OCI-LY7 (cell line): Measurements from ENCODE around the gene GEMIN2. TPM values are rescaled to one million over a fixed set of nuclear protein-coding genes. Genes with fewer than 3 reads are reported as not detected.
"Not testable (repeated sequence)": the region's sequence is repeated elsewhere in the genome, so short reads cannot be mapped to it uniquely, and the experiment has no call there.

ENCODE experiments used
- BruUV-seq: library from RNA; stranded (reverse); fragments of 400-500 nt; replicated peaks from 2 replicates; lab custom pipeline; 2021; lab: Mats Ljungman, UMichigan
- CTCF ChIA-PET: fragments of 300-600 bp; sonication (Branson Sonifier 250); formaldehyde crosslinking; loops from one replicate; lab custom pipeline; 2022; ENCODE audit warnings: antibody characterized with exemption; ENCODE audit not compliant: unreplicated experiment; lab: Charles Lee
- POLR2A ChIA-PET: fragments of 300-600 bp; sonication (Branson Sonifier 250); formaldehyde crosslinking; loops from one replicate; lab custom pipeline; 2022; ENCODE audit warnings: antibody characterized with exemption; lab: Charles Lee
- DNase-seq: peaks from one replicate; pipeline ENCODE4 v3.0.0-alpha.2; 2015; ENCODE audit warnings: low spot score
- H2AFZ ChIP-seq: fragments of 200-600 bp; sonication (generic), shearing (Covaris generic); 2 replicates; pipeline ENCODE4 v1.6.1; 2014; ENCODE audit warnings: mild to moderate bottlenecking, antibody characterized with exemption, low read length, moderate library complexity
- H3K27ac ChIP-seq: fragments of 200-600 bp; sonication (generic); 2 replicates; pipeline ENCODE4 v1.5.1; 2014; ENCODE audit warnings: mixed run types, low read depth, mild to moderate bottlenecking, moderate library complexity, low read length, inconsistent platforms; ENCODE audit not compliant: poor library complexity, severe bottlenecking
- H3K36me3 ChIP-seq: fragments of 200-600 bp; sonication (generic); 2 replicates; pipeline ENCODE4 v1.6.1; 2014; ENCODE audit warnings: mild to moderate bottlenecking, antibody characterized with exemption, low read length, moderate library complexity, mixed read lengths; ENCODE audit not compliant: insufficient read depth
- H3K4me1 ChIP-seq: fragments of 200-600 bp; sonication (generic); 2 replicates; pipeline ENCODE4 v1.5.1; 2014; ENCODE audit warnings: mild to moderate bottlenecking, low read length; ENCODE audit not compliant: insufficient read depth, poor library complexity, severe bottlenecking
- H3K4me2 ChIP-seq: fragments of 200-600 bp; sonication (generic); 2 replicates; pipeline ENCODE4 v1.6.1; 2014; ENCODE audit warnings: mild to moderate bottlenecking, low read length
- H3K4me3 ChIP-seq: fragments of 200-600 bp; sonication (generic); 2 replicates; pipeline ENCODE4 v1.5.1; 2014; ENCODE audit warnings: mild to moderate bottlenecking, low read depth, low read length; ENCODE audit not compliant: poor library complexity, severe bottlenecking
- H3K79me2 ChIP-seq: fragments of 200-600 bp; sonication (generic); 2 replicates; pipeline ENCODE4 v1.6.1; 2016; ENCODE audit warnings: low read depth, mild to moderate bottlenecking, low read length, moderate library complexity, mixed read lengths; ENCODE audit not compliant: insufficient read depth
- H3K9me2 ChIP-seq: fragments of 200-600 bp; sonication (generic); 2 replicates; pipeline ENCODE4 v1.6.1; 2016; ENCODE audit warnings: mild to moderate bottlenecking, low read length, mixed read lengths; ENCODE audit not compliant: insufficient read depth
- H3K9me3 ChIP-seq: fragments of 200-600 bp; sonication (generic); 2 replicates; pipeline ENCODE4 v1.6.1; 2014; ENCODE audit warnings: mild to moderate bottlenecking, mixed run types, low read length, mixed read lengths
- H4K20me1 ChIP-seq: fragments of 200-600 bp; sonication (generic); 2 replicates; pipeline ENCODE4 v1.6.1; 2014; ENCODE audit warnings: mild to moderate bottlenecking, antibody characterized with exemption, low read length, moderate library complexity, mixed read lengths; ENCODE audit not compliant: insufficient read depth
- EZH2phosphoT487 ChIP-seq: fragments of 200-600 bp; sonication (generic); IDR thresholded peaks from 2 replicates; pipeline ENCODE4 v1.6.1; 2018; ENCODE audit warnings: low read depth, borderline replicate concordance, mild to moderate bottlenecking, mixed run types, antibody characterized with exemption, low read length, moderate library complexity, mixed read lengths
- intact Hi-C: fragments of 100-400 bp; cut with micrococcal nuclease; formaldehyde crosslinking; loops from one replicate; pipeline ENCODE4 v1.10.0; 2022; ENCODE audit not compliant: unreplicated experiment
- total RNA-seq, 2 experiments: library from RNA; depleted of rRNA in 1 of 2; stranded (reverse); fragments of >200 nt in 1 of 2; shearing (Covaris generic) in 1 of 2; gene quantifications; 2 replicates each; pipeline ENCODE4 v1.2.3, GENCODE V29; 2014 to 2022
- TF ChIP-seq, protein P1 (sequence below): fragments of 200-600 bp; sonication (generic); conservative IDR thresholded peaks from 2 replicates; pipeline ENCODE4 v1.5.1; 2014; ENCODE audit warnings: mild to moderate bottlenecking, antibody characterized with exemption, low read length, moderate library complexity, mixed read lengths

GEMIN2 gene
- total RNA-seq, 2 experiments from 2014 or later, result 46.2 to 53.4 TPM

DNA sequence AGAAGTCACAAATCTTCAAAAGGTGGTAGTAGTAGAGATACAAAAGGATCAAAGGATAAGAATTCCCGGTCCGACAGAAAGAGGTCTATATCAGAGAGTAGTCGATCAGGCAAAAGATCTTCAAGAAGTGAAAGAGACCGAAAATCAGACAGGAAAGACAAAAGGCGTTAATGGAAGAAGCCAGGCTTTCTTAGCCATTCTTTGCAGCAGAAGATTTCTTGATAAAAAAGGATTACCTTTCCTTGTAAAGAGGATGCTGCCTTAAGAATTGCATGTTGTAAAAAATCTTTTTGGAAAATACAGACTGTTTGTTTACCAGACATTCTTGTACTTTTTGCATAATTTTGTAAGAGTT is 67.5 kb downstream of the GEMIN2 start:
- no TSS peak for BruUV-seq
- TF ChIP-seq EZH2phosphoT487, result no peak
- TF ChIP-seq, protein P1, sequence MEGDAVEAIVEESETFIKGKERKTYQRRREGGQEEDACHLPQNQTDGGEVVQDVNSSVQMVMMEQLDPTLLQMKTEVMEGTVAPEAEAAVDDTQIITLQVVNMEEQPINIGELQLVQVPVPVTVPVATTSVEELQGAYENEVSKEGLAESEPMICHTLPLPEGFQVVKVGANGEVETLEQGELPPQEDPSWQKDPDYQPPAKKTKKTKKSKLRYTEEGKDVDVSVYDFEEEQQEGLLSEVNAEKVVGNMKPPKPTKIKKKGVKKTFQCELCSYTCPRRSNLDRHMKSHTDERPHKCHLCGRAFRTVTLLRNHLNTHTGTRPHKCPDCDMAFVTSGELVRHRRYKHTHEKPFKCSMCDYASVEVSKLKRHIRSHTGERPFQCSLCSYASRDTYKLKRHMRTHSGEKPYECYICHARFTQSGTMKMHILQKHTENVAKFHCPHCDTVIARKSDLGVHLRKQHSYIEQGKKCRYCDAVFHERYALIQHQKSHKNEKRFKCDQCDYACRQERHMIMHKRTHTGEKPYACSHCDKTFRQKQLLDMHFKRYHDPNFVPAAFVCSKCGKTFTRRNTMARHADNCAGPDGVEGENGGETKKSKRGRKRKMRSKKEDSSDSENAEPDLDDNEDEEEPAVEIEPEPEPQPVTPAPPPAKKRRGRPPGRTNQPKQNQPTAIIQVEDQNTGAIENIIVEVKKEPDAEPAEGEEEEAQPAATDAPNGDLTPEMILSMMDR, result no peak
- Histone ChIP-seq H3K27ac (no peak overlapping the region), H3K4me1 (peaks cover 6% of the 10 kb centered on the region), H3K9me3 (no peaks in the 10 kb centered on the region), H3K36me3 (peaks cover 93% of the 10 kb centered on the region), H3K9me2 (no peaks in the 10 kb centered on the region), H3K4me3 (no peak overlapping the region), H4K20me1 (peaks cover 17% of the 10 kb centered on the region; the same call in 1 of the 2 replicates), H3K79me2 (peaks cover 41% of the 10 kb centered on the region), H2AFZ (no peak overlapping the region), H3K4me2 (no peak overlapping the region)
- intact Hi-C loops, result no loop called here
- CTCF ChIA-PET, result no interaction called here
- POLR2A ChIA-PET, result interaction anchor here (1.0 to 1.8 kb wide), 3 partner anchors 8 to 64 kb away, joined by 3 to 6 read pairs (median 4); no protein-coding TSS in a partner anchor
- DNase-seq, result no peak

DNA sequence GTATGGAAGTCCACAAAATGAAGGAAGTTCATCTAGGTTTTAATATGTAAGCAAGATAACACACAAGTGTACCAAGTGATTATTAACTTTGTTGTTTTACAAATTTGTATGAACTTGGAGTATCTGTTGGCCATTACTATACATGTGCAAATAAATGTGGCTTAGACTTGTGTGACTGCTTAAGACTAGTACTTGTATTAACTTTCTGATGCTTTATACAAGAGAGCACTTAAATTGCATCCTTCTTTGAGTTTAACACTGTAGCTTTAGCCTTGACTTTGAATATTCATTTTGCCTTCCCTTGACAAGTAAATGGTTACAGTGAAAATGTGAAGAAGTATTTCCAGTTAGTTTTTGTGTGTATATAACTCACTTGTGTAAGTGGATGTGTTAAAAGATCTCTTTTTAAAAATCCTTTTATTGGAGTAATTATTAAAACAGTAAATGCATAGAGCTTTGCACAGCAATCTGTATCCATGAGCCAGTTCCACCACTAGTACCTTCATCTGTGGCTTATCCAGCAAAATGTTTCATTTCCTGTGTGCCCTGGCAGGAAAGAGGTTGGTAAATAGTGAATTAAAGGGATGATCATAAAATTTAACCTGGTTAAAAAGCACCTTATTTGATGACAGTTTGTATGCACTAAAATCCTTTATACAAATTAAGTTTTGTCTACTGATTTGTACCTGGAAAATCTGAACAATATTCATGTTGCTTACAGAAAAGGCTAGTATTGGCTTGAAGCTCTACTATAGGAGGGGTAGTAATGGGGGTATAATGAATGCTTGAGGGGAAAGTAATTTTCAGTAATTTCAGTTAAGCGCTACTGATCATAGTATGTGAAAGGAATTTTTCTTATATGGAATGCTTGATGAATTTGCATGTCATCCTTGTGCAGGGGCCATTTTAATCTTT is 68.9 kb downstream of the GEMIN2 start:
- CTCF ChIA-PET, result no interaction called here
- Histone ChIP-seq H3K4me2 (no peak overlapping the region), H3K4me1 (no peaks in the 10 kb centered on the region), H3K4me3 (no peak overlapping the region), H2AFZ (no peak overlapping the region), H3K9me3 (no peaks in the 10 kb centered on the region), H3K27ac (no peak overlapping the region), H3K79me2 (peaks cover 27% of the 10 kb centered on the region), H3K36me3 (peaks cover 80% of the 10 kb centered on the region), H4K20me1 (peaks cover 6% of the 10 kb centered on the region; the same call in 1 of the 2 replicates), H3K9me2 (no peaks in the 10 kb centered on the region)
- DNase-seq, result no peak
- intact Hi-C loops, result no loop called here
- no TSS peak for BruUV-seq
- POLR2A ChIA-PET, result interaction anchor here (0.6 kb wide), 2 partner anchors 15 to 222 kb away, joined by 3 read pairs; no protein-coding TSS in a partner anchor
- TF ChIP-seq EZH2phosphoT487, result no peak
- TF ChIP-seq, protein P1, result no peak

DNA sequence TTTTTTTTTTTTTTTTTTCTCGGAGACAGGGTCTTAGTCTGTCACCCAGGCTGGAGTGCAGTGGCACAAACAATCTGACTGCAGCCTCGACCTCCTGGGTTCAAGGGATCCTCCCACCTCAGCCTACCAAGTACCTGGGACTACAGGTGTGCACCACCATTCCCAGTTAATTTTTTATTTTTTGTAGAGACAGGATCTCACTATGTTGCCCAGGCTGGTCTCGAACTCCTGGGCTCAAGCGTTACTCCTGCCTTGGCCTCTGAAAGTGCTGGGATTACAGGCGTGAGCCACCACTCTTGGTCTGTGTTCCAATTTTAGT is 69.5 kb downstream of the GEMIN2 start:
- H3K27ac ChIP-seq, H4K20me1 ChIP-seq, DNase-seq, BruUV-seq, intact Hi-C loops, H3K9me2 ChIP-seq, H3K4me3 ChIP-seq, H3K9me3 ChIP-seq, H2AFZ ChIP-seq, H3K4me2 ChIP-seq, H3K4me1 ChIP-seq, CTCF ChIA-PET: not testable (repeated sequence)
- H3K36me3 ChIP-seq, result peaks cover 74% of the 10 kb centered on the region
- H3K79me2 ChIP-seq, result peaks cover 21% of the 10 kb centered on the region
- POLR2A ChIA-PET, result interaction anchor here (0.6 kb wide), 1 partner anchor 14 kb away, joined by 3 read pairs; no protein-coding TSS in a partner anchor
